ENCODE results near the gene JMY.

The JMY gene, protein sequence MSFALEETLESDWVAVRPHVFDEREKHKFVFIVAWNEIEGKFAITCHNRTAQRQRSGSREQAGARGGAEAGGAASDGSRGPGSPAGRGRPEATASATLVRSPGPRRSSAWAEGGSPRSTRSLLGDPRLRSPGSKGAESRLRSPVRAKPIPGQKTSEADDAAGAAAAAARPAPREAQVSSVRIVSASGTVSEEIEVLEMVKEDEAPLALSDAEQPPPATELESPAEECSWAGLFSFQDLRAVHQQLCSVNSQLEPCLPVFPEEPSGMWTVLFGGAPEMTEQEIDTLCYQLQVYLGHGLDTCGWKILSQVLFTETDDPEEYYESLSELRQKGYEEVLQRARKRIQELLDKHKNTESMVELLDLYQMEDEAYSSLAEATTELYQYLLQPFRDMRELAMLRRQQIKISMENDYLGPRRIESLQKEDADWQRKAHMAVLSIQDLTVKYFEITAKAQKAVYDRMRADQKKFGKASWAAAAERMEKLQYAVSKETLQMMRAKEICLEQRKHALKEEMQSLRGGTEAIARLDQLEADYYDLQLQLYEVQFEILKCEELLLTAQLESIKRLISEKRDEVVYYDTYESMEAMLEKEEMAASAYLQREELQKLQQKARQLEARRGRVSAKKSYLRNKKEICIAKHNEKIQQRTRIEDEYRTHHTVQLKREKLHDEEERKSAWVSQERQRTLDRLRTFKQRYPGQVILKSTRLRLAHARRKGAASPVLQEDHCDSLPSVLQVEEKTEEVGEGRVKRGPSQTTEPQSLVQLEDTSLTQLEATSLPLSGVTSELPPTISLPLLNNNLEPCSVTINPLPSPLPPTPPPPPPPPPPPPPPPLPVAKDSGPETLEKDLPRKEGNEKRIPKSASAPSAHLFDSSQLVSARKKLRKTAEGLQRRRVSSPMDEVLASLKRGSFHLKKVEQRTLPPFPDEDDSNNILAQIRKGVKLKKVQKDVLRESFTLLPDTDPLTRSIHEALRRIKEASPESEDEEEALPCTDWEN

DNA sequence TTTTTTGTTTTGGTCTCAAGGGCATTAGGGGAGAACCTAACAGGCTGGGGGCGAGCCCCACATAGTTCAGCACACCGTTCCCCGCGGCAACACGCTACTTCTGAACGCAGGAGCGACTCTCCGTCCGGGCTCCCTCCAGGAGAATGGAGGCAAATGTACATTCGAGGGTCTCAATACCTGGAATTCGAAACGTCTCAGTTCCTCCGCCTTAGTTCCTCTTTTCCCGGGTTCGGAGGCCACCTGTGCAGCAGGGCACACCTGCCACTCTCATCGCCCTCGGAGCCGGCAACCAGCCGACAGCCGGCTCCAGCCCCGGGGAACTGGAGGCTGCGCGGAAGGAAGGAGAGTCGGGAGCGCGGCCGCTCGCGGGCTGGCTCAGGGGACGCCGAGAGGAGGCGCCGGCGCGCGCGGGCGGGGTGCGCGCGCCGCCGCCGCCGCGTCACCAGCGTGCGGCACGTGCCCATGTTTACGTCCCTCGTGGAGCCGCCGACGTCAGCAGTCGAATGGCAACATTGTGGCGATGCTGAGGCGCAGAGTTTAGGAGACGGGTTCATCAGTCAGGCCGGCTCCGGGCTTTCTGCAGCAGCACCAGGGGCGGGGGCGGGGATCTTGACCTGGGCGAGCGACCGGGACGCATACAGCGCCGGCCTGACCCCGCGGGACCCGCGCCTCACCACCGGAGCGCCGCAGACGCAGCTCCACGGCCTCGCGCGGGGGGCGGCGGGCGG is at the start of gene JMY:
JMY (plus strand) TSS at position 498 of the 728 bp plus-strand sequence. CDS start 520 bp downstream, outside the sequence.
- peak; percentile 84 for DNase-seq

DNA sequence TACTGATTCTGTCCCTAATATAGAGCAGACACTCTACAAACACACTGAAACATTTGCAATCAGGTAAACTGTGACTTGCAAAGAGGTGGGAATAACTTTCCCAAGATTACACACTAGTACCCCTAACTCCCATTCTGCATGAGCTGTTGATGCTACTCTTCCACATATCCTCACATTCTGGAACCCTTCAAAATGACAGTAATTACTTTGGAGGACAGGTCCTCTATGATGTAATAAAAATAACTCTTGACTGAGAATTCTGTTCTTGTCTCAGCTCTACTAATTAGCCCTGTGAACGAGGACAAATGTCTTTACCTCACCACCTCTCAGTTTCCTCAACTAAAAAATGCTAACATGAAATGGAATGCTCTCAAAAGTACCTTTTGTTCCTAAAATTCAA is 49.5 kb upstream of the JMY start:
- no peak for DNase-seq

DNA sequence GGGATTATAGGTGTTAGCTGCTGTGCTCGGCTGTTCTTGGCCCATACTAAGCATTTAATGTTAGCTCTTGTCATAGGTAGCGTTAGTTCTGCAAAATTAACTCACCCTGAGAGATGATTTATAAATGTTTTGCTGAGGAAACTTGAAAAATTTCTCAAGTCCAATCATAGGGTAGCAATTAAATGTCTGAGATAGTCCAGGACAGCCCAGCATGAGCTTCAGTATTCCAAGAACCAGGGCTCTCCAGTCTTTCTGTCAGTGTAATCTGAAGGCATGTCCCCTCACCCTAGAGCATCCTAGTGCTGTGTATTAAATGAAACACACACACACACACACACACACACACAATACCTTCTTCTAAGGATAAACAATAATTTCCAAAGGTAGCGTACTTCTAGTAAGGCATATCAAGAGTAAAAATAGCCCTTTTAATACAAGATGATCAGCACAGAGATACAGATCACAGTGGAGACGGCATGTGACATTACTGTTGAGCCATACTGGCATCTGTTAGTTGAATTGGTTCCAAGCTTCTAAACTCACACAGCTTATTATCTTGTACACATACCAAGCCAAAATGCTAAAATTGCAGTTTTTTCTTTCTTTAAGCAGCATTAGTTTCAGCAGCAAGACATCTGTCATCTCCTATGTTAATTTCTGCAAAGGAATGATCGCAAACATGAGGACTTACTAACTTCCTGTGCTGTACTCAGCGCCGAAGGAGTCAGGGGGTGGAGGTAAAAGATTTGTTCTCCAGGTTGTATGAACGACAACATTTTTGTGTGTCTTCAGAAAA is 46.3 kb upstream of the JMY start:
- no peak for DNase-seq

GRCh38 chr5:79190235-79190529 is 45.7 kb upstream of the JMY start:
- DNase-seq = no peak

DNA sequence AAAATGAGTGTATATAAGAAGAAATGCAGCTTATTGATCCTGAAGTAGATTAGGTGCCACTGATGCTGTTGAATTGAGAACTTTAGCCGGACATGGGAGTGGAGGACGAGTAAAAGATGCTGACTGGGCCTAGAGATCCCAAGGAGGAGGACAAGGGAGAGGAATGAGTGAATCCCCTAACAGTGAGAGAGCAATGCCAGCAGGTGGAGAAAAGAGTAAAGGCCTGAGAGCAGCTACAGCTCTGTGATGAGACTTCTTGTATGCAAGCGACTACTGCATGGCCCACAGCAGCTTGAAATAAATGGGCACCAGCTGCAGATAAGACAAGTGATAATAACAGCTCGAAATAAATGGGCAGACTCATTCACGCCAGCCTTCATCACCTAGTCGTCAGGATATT is 44.5 kb upstream of the JMY start:
- DNase-seq = no peak

- DNase-seq = no peak
These were observed 42.3 kb upstream of the JMY start for GRCh38 chr5:79193643-79194042.

- no peak for DNase-seq
These were observed 35.3 kb upstream of the JMY start for GRCh38 chr5:79200573-79201183.

DNA sequence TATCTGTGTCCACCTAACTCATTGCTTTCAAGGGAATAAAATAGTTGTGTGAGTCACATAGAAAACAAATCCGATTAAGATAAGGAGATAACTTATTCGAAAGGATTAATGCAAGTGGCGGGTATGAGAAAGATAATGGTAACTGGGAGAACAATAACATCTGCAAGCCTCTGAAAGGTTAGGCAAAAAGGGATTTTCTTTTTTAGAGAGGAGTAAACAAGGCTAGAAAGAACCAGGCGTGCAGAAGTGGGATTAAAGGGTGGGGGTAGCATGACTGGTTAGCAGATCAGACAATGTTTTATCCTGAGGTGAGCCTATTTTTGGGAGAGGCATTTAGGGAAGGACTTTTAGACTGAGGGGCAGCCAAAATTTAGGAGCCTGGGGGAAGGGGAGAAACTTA is 34.7 kb upstream of the JMY start:
- DNase-seq = no peak

DNA sequence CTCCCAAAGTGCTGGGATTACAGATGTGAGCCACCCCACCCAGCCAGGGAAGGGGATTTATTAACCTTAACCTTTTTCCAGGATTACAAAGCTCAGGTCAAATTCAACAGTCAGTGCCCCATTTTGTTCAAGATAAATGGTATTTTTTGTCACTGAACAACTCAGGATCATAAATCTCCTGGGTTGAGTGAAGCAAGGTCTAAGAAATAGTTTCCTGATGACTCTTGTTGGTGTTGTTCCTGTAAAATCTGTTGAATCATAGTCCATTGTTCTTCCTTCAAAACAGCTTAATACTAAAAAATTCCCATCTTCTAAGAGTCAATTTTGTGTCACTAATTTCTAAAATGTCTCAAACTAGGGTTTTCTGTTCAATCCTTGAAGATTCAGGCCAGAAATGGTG is 33.9 kb upstream of the JMY start:
- DNase-seq = no peak

- no peak for DNase-seq
These were observed 30.0 kb upstream of the JMY start for GRCh38 chr5:79205965-79206364.

- DNase-seq = no peak
These were observed 29.4 kb upstream of the JMY start for GRCh38 chr5:79206541-79206940.

DNA sequence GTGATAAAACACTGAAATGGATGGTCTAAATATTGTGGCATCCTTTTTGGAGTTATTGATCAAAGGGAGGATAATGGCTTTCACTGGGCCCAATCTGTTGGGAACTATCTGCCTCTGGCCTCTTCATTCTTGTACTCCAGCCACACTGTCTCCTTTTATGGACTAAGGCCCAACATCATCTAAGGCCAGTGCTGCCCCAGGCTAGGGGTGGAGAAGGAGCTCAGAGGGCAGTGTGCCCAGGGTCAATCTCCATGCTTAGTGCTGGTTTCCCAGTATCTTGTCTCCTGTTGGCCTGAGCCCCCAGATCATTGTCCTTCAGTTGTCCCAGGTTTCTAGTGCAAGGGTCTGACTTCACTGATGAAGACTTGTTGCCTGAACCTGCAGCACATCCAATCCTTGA is 26.4 kb upstream of the JMY start:
- DNase-seq = no peak

GRCh38 chr5:79224286-79224984 is 11.5 kb upstream of the JMY start:
- no peak for DNase-seq

DNA sequence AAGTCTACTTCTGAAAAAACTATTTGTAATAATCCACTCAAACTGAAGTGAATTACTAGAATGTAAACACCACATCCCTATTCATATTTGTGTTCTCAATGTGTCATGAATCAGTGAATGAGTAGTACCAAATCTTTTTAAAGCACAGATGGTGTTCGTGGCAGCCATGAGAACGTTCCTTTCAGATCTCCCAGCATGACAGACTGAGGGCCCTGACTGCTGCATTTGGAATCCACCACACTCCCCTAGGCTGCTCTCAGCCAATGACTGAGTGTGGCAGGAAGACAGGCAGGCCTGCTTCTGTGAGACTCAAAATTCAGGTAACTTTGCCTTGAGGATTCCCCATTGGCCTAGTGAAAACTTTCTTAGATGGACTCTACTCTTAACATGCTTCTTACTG is 10.9 kb upstream of the JMY start:
- DNase-seq = no peak

DNA sequence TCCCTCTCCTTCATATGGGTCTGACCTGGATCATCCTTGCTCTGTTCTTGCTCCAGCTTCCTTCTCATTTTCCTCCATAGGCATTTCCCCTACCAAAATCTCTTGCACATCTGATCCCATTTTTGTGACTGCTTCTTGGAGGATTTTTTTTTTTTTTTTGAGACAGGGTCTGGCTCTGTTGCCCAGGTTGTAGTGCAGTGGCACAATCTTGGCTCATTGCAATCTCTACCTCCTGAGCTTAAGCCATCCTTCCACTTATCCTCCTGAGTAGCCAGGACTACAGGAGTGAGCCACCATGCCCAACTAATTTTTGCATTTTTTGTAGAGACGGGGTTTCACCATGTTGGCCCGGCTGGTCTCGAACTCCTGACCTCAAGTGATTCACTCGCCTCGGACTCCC is 10.5 kb upstream of the JMY start:
- DNase-seq = no peak

DNA sequence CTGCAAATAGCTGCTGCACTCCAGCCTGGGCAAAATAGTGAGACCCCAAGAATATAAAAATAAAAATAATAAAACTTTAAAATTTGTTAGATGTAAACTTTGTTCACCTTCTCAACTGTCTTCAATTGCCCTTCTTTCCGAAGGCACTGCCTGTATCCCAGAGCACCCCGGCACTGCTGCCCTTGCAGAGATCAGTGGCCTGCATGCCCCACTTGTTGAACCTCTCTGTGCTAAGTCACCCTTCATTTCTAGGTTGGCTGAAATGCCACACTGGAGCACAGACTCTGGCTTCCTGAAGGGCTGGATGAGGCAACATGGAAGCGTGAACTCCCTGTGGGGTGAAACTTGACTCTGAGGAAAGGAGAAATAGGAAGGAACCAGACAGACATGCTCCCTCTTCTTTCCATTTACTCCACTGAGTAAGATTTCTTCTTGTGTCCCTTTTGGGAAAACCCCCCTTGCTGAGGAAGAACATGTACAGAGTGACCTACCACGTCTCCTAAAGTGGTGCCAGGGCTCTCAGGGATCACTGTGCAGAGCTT is 8.4 kb upstream of the JMY start:
- DNase-seq = no peak

GRCh38 chr5:79229357-79230174 is 6.4 kb upstream of the JMY start:
- peak; percentile 19 for DNase-seq

DNA sequence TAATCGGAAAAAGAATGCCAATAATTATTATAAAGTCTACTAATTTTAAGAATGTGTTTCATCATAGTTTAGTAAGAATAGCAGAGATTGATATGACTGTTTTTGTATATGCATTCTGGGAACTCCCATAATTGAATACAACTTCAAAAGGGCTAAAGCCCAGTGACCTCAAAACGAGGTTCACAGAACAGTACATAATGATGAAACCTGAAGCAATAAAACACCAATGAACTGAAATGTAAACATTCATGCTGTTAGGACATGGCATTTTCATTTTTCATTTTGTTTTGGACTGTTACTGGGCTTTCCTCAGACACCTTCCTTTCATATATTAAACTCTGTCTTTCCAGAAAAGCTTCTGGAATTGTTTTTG is 684 bp upstream of the JMY start:
- no peak for DNase-seq

- DNase-seq = peak; percentile 24
These were observed 535 bp downstream of the JMY start for GRCh38 chr5:79236362-79236969.

All from stimulated activated CD4-positive, alpha-beta T cell treated with anti-CD3 and anti-CD28 coated beads, Interleukin-4, amount 100 ng/mL, for 24 hours (primary cell).